ENCODE results near the gene ITK. TPM values are rescaled to one million over a fixed set of nuclear protein-coding genes. Genes with fewer than 3 reads are reported as not detected.

Gene ITK
- total and polyA plus RNA-seq, 2 of the 8 experiments (the other 6 are each of a cell fraction or from before 2014, with no cell fraction given) = 0.05 TPM; not detected in 1

- peaks cover 5 to 7% of the 10 kb centered on the region in 2 experiments for H4K20me1 ChIP-seq (replicated peaks in 1 of 2; ENCODE audit: control insufficient read depth in 1 of 2, insufficient read depth in 2 of 2, low read length in 2 of 2)
- no peak overlapping the region for H2BK120ac ChIP-seq (replicated peaks; ENCODE audit: low read depth, low read length)
- H3K23ac ChIP-seq (ENCODE audit: insufficient read length) = no peak overlapping the region
- no peak overlapping the region for H4K91ac ChIP-seq (replicated peaks; ENCODE audit: insufficient read length, low read length)
- DNase-seq (ENCODE audit: low read depth in 1 of 2, low spot score in 2 of 2) (no peak), FAIRE-seq (no peak)
- H2BK15ac ChIP-seq (ENCODE audit: low read length) = no peak overlapping the region
- H2BK12ac ChIP-seq (ENCODE audit: low read depth, low read length) = no peak overlapping the region
- no peak overlapping the region for H4K5ac ChIP-seq (ENCODE audit: insufficient read length, low read depth, low read length)
- no peaks in the 10 kb centered on the region for H3K23me2 ChIP-seq (ENCODE audit: low read depth, low read length)
- no peak overlapping the region for H2BK5ac ChIP-seq (ENCODE audit: low read depth, low read length)
- H3K14ac ChIP-seq (ENCODE audit: insufficient read length) = no peak overlapping the region
- no peaks in the 10 kb centered on the region for H3K9me3 ChIP-seq (ENCODE audit: insufficient read depth in 2 of 2, low read depth in 1 of 2, low read length in 1 of 2)
- peaks cover 2% of the 10 kb centered on the region; the same call in 1 of the 2 replicates for H3K79me1 ChIP-seq (ENCODE audit: low read depth, low read length)
- H4K8ac ChIP-seq (ENCODE audit: extremely low read depth, insufficient read depth, low read length) = no peak overlapping the region
- no peak overlapping the region for H3K4me3 ChIP-seq (ENCODE audit: extremely low read depth in 1 of 4, insufficient read depth in 2 of 4, low read depth in 3 of 4, low read length in 4 of 4)
- 93% methylated on average over 3 of the region's 3 CpGs; no CpG with 5 or more reads in 1 of the 2 experiments for WGBS, 2 experiments (ENCODE audit: extremely low coverage in 1 of 2, insufficient coverage in 1 of 2, insufficient read length in 1 of 2, insufficient replicate concordance in 2 of 2, low coverage in 1 of 2, low lambda C conversion rate in 2 of 2, missing lambda C conversion rate in 1 of 2)
- H3K18ac ChIP-seq (ENCODE audit: extremely low read depth, low read length) = no peak overlapping the region
- no peak overlapping the region for H3K4me2 ChIP-seq (ENCODE audit: insufficient read depth in 1 of 2, low read depth in 2 of 2, low read length in 2 of 2)
- no peak overlapping the region for H3K4ac ChIP-seq (replicated peaks; ENCODE audit: insufficient read length, low read depth, low read length)
- H2AK5ac ChIP-seq (ENCODE audit: low read depth, low read length) = no peak overlapping the region
- H3K4me1 ChIP-seq (replicated peaks in 1 of 4; ENCODE audit: control insufficient read depth in 3 of 4, insufficient read depth in 4 of 4, low read length in 3 of 4) = no peaks in the 10 kb centered on the region; a peak in 2 of 7 replicates
- no peak overlapping the region for H3K56ac ChIP-seq (replicated peaks; ENCODE audit: insufficient read length, low read depth, low read length)
- ChIA-PET CTCF (ENCODE audit: partially characterized antibody) (interaction anchor here (0.6 to 1.0 kb wide), 2 partner anchors 16 to 32 kb away, joined by 3 to 6 read pairs; no protein-coding TSS in a partner anchor), POLR2A (ENCODE audit: partially characterized antibody) (no interaction called here)
- peaks cover 3 to 64% of the 10 kb centered on the region in 2 experiments; a peak in 3 of 4 replicates for H3K79me2 ChIP-seq (ENCODE audit: control insufficient read depth in 1 of 2, insufficient read depth in 2 of 2, low read length in 2 of 2)
- no peak overlapping the region for H3K9ac ChIP-seq (replicated peaks in 1 of 4; ENCODE audit: extremely low read depth in 1 of 4, low read depth in 3 of 4, low read length in 3 of 4)
- H3K36me3 ChIP-seq (ENCODE audit: control insufficient read depth in 2 of 4, insufficient read depth in 4 of 4, low read length in 3 of 4) = no peaks in the 10 kb centered on the region
- H3K27ac ChIP-seq (ENCODE audit: low read depth, low read length) = no peak overlapping the region
- no peaks in the 10 kb centered on the region for H3K27me3 ChIP-seq (replicated peaks in 1 of 4; ENCODE audit: control insufficient read depth in 3 of 4, extremely low read depth in 1 of 4, insufficient read depth in 3 of 4, low read length in 3 of 4)
- H2AFZ ChIP-seq (ENCODE audit: low read length) = no peak overlapping the region
- H2BK20ac ChIP-seq (ENCODE audit: low read length) = no peak overlapping the region
- TF ChIP-seq TAF1 (IDR thresholded peaks at IDR 0.05; ENCODE audit: low read depth, low read length) = no peak
- TF ChIP-seq BACH1 (IDR thresholded peaks at IDR 0.05; ENCODE audit: low read length) = no peak
- no peak for TF ChIP-seq RNF2 (IDR thresholded peaks at IDR 0.05; ENCODE audit: borderline replicate concordance, low read depth, low read length, missing control alignments, poor library complexity, severe bottlenecking)
- TF ChIP-seq BCL11A (IDR thresholded peaks at IDR 0.05; ENCODE audit: low read depth in 2 of 2, low read length in 2 of 2) = no peak
- TF ChIP-seq RBBP5 (IDR thresholded peaks at IDR 0.05; ENCODE audit: borderline replicate concordance, low read depth, low read length) = no peak
- no peak for TF ChIP-seq RXRA (IDR thresholded peaks at IDR 0.05; ENCODE audit: insufficient read depth, low read depth, low read length)
- no peak for TF ChIP-seq BRCA1 (IDR thresholded peaks at IDR 0.05; ENCODE audit: low read depth, low read length)
- no peak for TF ChIP-seq EZH2 (IDR thresholded peaks at IDR 0.05; ENCODE audit: low read depth, low read length, severe bottlenecking)
- no peak for TF ChIP-seq EGR1 (IDR thresholded peaks at IDR 0.05; ENCODE audit: borderline replicate concordance, low read depth, low read length)
- no peak for TF ChIP-seq NANOG (IDR thresholded peaks at IDR 0.05; ENCODE audit: insufficient read depth, low read depth, low read length, poor library complexity, severe bottlenecking)
- TF ChIP-seq TEAD4 (IDR thresholded peaks at IDR 0.05; ENCODE audit: low read depth, low read length) = no peak
- no peak for TF ChIP-seq ZNF274 (IDR thresholded peaks at IDR 0.05; ENCODE audit: borderline replicate concordance, extremely low read depth, low read length)
- no peak for TF ChIP-seq SIRT6 (IDR thresholded peaks at IDR 0.05; ENCODE audit: low read length)
These were observed 100.3 kb downstream of the ITK start for GRCh38 chr5:157280927-157281326.

Measured in H1 (cell line).